NCI-H2029 (cell line): ENCODE data around the gene SMIM32.
A peak's percentile ranks its signal among the peaks of the same experiment; 100 is the strongest.

Experiments
- DNase-seq: peaks from one replicate; lab custom pipeline; 2025; lab: John Stamatoyannopoulos, UW

Gene SMIM32

GRCh38 chr5:136192526-136193321 is at the start of gene SMIM32:
SMIM32 (minus strand) TSS chr5:136193162; CDS start chr5:136192524, 638 bp downstream.
- no peak for DNase-seq

GRCh38 chr5:136242611-136243010 is 49.6 kb upstream of the SMIM32 start:
- no peak for DNase-seq

GRCh38 chr5:136242136-136242535 is 49.2 kb upstream of the SMIM32 start:
- DNase-seq: no peak

DNA sequence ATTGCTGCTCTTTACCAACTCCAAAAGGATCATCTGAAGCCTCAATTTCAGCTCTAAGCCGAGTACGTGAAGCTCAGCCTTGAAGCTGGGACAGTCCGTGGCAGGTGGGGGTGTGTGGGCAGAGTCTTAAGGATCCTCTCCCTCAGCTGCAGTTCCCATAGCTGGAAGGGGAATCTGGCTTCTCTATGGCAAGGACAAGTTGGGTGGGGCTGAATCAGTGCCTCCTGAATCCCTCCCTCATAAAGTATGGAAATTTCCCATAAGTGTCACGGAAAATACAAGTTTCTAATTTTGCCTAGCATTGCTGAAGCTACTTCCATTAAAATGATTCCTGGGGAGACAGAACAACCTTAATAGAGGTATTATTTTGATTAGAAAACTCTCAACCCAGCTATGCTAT is 47.9 kb upstream of the SMIM32 start:
- no peak for DNase-seq

DNA sequence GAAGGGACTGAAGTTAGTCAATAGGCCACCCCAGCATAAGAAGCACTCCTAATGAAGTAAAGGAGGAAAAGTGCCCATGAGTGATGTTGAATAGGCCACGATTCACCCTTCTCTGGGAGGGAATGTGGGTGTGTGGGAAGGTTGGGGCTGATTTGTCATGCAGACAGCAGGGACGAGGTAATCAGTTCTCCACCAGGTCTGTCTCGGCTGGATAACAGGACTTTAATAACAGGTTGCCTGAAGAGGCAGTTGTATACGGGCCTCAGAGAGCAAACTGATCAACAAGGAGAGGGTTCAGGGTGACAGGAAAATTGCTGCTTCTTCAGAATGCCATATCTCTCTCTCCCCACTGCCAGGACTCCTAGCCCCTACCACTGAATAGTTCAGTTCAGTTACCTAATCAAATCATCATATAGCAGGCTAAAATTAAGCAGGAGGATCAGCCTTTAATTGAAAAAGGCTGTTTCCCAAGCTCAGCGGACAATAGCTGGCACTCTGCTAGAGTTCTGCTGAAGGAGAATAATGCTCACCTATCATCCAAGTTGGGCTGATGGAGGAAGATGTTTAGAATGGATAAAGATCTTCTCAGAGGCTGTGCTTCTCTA is 43.6 kb upstream of the SMIM32 start:
- DNase-seq: no peak

DNA sequence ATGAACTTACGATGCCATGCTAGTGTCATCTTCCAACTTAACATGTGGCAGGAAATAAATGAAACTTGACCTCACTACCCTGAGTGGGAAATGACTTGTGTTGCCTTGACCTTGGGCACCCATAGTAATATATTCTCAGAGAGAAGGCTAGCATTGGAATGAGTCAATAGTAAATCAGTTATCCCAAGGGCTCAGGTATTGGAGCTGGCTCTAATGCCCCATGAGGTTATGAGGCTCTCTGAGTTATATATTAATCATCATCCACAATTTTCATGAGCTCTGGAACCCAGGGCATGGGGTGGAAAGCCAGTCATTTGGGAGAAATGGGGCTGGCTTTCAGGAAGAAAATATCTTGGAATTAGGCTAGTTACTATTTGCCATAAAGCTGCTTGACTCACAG is 42.4 kb upstream of the SMIM32 start:
- DNase-seq: no peak

DNA sequence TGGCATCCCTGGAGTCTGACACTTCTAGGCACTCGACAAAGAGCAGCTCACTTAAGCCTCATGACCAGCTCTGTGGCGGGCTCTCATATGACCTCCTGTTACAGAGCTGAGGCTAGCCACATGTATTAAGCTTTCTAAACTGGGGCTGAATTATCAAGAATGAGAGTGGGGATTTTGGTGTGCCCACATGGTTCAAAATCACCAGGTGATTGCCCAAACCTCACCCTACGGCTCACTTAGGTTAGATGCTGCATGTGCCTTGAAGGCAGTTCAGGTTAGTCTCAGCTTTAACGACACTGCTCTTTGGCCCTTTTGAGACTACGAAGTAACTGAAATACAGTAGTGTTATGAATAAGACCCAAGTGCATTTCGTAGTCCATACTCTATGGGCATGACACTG is 39.4 kb upstream of the SMIM32 start:
- no peak for DNase-seq

DNA sequence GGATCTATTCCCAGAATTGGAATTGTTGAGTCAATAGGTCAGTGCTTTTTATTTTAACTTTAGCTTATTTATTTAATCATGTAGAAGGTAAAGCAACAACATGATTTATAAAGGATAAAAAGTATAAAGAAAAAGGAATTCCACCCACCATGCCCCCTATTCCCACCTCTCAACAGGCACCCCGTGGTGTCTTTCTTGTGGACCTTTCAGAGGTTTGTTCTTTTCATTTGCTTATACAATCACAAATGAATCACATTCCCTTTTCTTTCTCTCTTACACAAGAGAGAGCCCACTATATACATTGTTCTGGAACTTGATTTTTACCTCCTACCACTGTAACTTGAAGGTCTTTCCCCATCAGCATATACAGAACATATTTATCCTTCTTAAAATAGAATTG is 37.2 kb upstream of the SMIM32 start:
- DNase-seq: no peak

DNA sequence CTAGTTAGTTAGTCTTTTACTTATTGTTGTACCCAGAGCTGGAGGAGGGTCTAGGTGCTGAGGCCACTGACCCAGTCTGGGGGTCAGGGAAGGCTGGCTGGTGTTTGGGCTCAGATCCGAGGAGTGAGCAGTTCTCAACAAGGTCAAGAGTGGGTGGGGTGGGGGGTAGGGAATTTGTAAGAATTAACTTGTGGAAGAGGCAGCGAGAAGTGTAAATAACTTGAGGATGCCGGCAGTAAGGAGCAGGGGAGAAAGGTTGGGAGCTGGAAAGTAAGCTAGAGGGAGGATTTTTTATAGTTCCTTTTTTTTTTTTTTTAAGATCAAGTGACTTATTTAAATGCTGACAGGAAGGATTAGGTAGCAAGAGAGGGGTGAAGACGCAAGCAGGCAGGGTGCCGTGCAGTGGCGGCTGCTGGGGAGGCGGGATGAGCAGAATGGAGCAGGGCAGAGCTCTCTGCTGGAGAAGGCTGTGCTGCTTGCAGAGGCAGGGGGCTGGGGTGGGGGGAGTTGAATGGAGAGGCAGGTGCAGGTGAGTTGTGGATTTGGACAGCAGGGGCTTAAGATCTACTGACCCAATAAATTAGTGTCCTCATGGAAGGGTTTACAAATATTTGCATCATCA is 35.3 kb upstream of the SMIM32 start:
- no peak for DNase-seq

DNA sequence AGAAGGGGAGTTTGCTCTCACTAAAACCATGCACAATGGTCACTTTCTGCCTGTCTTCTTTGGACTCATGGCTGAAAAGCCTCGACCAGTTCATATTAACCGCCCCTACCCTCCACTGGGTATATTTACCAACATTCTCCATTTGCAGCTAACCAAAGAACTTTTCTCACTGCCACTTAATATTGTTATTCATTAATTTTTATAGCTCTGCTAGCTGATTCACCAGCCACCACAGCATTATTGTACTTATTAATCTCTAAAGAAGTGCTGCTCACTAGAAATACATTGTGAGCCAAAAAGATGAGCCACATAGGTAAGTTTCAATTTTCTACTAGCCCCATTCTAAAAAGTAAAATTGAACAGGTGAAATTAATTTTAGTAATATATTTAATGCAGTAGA is 33.4 kb upstream of the SMIM32 start:
- DNase-seq: no peak

- no peak for DNase-seq
Measured at GRCh38 chr5:136225796-136226195, 32.8 kb upstream of the SMIM32 start.

GRCh38 chr5:136222580-136223235 is 29.7 kb upstream of the SMIM32 start:
- no peak for DNase-seq

DNA sequence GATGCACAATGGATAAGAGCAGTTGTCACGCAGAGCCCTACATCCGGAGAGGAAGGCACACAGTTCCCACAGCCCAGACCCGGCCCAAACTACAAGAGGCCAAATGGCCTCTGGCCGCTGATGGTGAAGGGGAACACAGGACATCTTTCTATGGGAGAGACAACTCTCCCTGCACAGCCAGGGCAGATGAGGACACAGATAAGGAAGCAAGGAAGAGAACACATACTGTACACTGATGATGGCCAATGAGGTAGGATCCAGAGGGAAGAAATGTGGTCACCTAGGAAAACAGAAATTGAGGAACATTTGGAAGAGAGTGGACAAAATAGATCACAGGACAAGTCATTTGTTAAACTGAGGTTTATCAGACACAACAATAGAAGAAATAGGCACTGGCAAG is 28.4 kb upstream of the SMIM32 start:
- no peak for DNase-seq

DNA sequence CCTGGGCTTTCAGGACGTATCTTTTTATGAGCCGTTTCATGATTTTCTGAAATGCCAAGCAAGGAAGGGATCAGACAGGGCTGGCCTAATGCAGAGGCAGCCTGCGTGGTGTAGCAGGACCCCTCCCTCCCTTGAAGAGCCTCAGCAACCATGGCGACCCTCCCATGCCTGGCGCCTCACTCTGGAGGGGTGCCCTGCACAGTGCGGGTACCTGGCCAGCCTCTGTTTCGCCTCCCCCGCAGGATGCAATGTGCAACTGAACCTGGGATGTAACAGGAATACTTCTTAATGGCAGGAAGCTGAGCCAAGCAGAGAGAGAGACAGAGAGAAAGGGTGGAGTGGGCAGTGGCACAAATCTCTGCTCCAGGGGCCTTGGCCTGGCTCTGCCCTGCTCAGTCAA is 23.3 kb upstream of the SMIM32 start:
- no peak for DNase-seq

GRCh38 chr5:136215812-136216211 is 22.9 kb upstream of the SMIM32 start:
- no peak for DNase-seq

- no peak for DNase-seq
Measured at GRCh38 chr5:136213919-136214493, 21.0 kb upstream of the SMIM32 start.

DNA sequence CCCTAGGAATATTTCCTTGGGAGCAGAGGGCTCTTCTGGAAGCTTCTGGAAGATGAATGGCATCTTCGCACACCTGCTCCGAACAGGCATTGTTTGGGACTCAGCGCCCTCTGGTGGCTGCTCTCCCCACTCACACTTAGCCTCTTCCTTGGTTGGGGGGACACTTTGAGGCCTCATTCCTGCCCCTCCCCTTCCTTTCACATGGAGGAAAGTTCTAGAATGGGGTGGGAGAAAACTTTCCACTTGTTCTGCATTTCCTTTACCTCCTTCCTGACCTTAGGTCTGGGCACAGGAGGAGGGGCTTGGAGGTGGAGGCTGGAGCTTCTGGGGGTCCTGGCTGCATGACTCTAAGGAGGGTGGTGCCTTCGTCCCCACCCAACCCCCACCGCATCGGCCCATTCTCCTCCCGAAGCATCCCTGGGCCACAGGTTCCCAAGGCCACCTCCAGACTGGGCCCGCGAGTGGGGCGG is 19.3 kb upstream of the SMIM32 start:
- peak; percentile 35 for DNase-seq

GRCh38 chr5:136211282-136212040 is 18.5 kb upstream of the SMIM32 start:
- DNase-seq: no peak

GRCh38 chr5:136210259-136210658 is 17.3 kb upstream of the SMIM32 start:
- DNase-seq: no peak

GRCh38 chr5:136209346-136209910 is 16.5 kb upstream of the SMIM32 start:
- no peak for DNase-seq

- no peak for DNase-seq
Measured at GRCh38 chr5:136208916-136209315, 16.0 kb upstream of the SMIM32 start.
